Transverse colon (tissue), 4 donors: ENCODE results near the gene PIK3CD. TPM values are rescaled to one million over a fixed set of nuclear protein-coding genes. Genes with fewer than 3 reads are reported as not detected.

Source experiments
- DNase-seq: peaks from one replicate; pipeline ENCODE4 v3.0.0-alpha.2; 2019
- H3K27ac ChIP-seq, 4 donors: fragments of 200-600 bp; sonication (generic); 2 replicates each; pipeline ENCODE4 v1.5.1; 2016 to 2018; ENCODE audit warnings: inconsistent platforms in 4 of 4
- H3K27me3 ChIP-seq: fragments of 200-600 bp; sonication (generic); 2 replicates; pipeline ENCODE4 v1.5.1; 2017; ENCODE audit warnings: inconsistent platforms
- H3K36me3 ChIP-seq, 4 donors: fragments of 200-600 bp; sonication (generic); 2 replicates each; pipeline ENCODE4 v1.5.1; 2017 to 2019; ENCODE audit warnings: inconsistent platforms in 4 of 4
- H3K4me1 ChIP-seq, 4 donors: fragments of 200-600 bp; sonication (generic); 2 replicates each; pipeline ENCODE4 v1.5.1; 2017 to 2020; ENCODE audit warnings: inconsistent platforms in 4 of 4
- H3K4me3 ChIP-seq, 4 donors: fragments of 200-600 bp; sonication (generic); 1 replicate in 1 of 4; 2 replicates in 3 of 4; pipeline versions ENCODE4 v1.5.1 to v1.6.1; 2017 to 2019; ENCODE audit warnings: inconsistent platforms in 4 of 4
- H3K9me3 ChIP-seq, 2 donors: fragments of 200-600 bp; sonication (generic); 2 replicates each; pipeline ENCODE4 v1.5.1; 2017 to 2019; ENCODE audit warnings: inconsistent platforms in 2 of 2
- EP300 ChIP-seq: sonication (generic); formaldehyde crosslinking; IDR thresholded peaks from one replicate; pipeline ENCODE4 v1.6.1; 2017; ENCODE audit warnings: antibody characterized with exemption, low read depth
- POLR2A ChIP-seq: fragments of 450-650 bp; IDR thresholded peaks from one replicate; pipeline ENCODE4 v1.6.1; 2016; ENCODE audit warnings: antibody characterized with exemption, mild to moderate bottlenecking, moderate library complexity
- POLR2AphosphoS5 ChIP-seq, 3 donors: sonication (generic); formaldehyde crosslinking; IDR thresholded peaks; one replicate each; pipeline ENCODE4 v1.6.1; 2016; ENCODE audit warnings: antibody characterized with exemption in 3 of 3
- WGBS, 2 donors: methylation state at CpG; one replicate each; pipeline ENCODE4 v1.1.5; 2018; ENCODE audit warnings: low coverage in 1 of 2; 5-methylcytosine and 5-hydroxymethylcytosine counted together
- in situ Hi-C, 4 donors: fragments of 200-750 bp; cut with MboI; loops; one replicate each; pipeline versions ENCODE4 v1.15.0 to v1.15.1; 2017; ENCODE audit warnings: low sequenced_read_pairs in 3 of 4, low pct_ligation_motif_present in 1 of 4, low pct_unique_long_range_greater_than_20kb in 1 of 4
- intact Hi-C: fragments of 100-400 bp; cut with DNase I; formaldehyde crosslinking; loops from one replicate; pipeline ENCODE4 v1.15.1; 2023; ENCODE audit warnings: low total_unique reads
- total RNA-seq, 4 donors: library from RNA; depleted of rRNA; stranded (reverse); fragments of >200 nt; gene quantifications; one replicate each; pipeline ENCODE4 v1.1.0, GENCODE V29; 2016
- TF ChIP-seq, protein P1 (sequence below), 5 experiments: fragments of 200-600 bp in 3 of 5; fragments of 450-650 bp in 2 of 5; sonication (generic) in 3 of 5; IDR thresholded peaks; 1 replicate in 2 of 5; 2 replicates in 3 of 5; pipeline ENCODE4 v1.5.1; 2016 to 2017; ENCODE audit warnings: antibody characterized with exemption in 5 of 5, inconsistent platforms in 3 of 5, mild to moderate bottlenecking in 2 of 5, moderate library complexity in 1 of 5

Gene PIK3CD
- total RNA-seq, 4 donors from 2014 or later: 0.20 to 6.7 (median 4.1) TPM

DNA sequence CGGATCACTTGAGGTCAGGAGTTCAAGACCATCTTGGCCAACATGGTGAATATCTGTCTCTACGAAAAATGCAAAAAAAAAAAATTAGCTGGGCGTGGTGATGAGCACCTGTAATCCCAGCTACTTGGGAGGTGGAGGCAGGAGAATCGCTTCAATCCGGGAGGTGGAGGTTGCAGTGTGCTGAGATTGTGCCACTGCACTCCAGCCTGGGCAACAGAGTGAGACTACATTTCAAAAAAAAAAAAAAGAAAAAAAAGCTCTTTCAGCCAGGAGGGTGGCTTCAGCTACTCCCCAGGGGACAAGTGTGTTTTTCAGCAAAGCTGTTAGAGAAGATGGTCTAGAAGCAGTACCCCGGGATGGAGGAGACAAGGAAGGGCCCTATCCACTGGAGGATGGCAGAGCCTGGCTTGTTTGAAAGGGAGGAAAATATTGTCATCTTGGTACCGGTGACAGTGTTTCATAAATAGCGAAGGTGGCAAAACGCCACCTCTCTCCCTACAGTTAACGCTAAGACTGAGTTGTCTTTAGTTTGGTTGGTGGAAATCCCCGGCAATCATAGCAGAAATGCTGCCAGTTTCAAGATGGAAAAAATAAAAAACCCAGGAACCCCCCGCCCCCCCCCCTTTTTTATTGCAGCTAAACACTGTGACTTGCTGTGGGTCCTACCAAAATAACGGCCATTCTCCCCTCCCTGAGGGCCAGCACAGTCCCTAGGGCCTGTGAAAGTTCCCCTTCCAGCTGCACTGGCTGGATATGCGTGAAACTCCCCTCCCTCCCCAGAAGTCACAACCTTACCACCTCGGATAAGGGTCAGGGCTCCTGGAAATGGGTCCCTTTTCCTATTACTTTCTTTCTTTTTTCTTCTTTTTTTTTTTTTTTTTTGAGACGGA lies 3.5 kb downstream of the PIK3CD start:
- WGBS, 2 donors: 48 to 53% methylated on average over 9 to 16 of the region's 16 CpGs
- H3K27me3 ChIP-seq: peaks cover 50% of the 10 kb centered on the region
- intact Hi-C loops: no loop called here
- peak overlapping the region; percentile 17 to 77 (median 52) for H3K27ac ChIP-seq
- H3K9me3 ChIP-seq: no peaks in the 10 kb centered on the region
- peak overlapping the region in 1 of 4 donors; percentile 55 for H3K4me3 ChIP-seq
- in situ Hi-C loops: no loop called here
- DNase-seq: no peak
- no peaks in the 10 kb centered on the region for H3K36me3 ChIP-seq
- TF ChIP-seq POLR2A (no peak), POLR2AphosphoS5 (IDR thresholded peaks at IDR 0.05) (no peak), EP300 (no peak)
- TF ChIP-seq, protein P1, sequence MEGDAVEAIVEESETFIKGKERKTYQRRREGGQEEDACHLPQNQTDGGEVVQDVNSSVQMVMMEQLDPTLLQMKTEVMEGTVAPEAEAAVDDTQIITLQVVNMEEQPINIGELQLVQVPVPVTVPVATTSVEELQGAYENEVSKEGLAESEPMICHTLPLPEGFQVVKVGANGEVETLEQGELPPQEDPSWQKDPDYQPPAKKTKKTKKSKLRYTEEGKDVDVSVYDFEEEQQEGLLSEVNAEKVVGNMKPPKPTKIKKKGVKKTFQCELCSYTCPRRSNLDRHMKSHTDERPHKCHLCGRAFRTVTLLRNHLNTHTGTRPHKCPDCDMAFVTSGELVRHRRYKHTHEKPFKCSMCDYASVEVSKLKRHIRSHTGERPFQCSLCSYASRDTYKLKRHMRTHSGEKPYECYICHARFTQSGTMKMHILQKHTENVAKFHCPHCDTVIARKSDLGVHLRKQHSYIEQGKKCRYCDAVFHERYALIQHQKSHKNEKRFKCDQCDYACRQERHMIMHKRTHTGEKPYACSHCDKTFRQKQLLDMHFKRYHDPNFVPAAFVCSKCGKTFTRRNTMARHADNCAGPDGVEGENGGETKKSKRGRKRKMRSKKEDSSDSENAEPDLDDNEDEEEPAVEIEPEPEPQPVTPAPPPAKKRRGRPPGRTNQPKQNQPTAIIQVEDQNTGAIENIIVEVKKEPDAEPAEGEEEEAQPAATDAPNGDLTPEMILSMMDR (IDR thresholded peaks at IDR 0.05): no peak
- peaks cover 0 to 22% (median 15%) of the 10 kb centered on the region in 4 donors for H3K4me1 ChIP-seq

DNA sequence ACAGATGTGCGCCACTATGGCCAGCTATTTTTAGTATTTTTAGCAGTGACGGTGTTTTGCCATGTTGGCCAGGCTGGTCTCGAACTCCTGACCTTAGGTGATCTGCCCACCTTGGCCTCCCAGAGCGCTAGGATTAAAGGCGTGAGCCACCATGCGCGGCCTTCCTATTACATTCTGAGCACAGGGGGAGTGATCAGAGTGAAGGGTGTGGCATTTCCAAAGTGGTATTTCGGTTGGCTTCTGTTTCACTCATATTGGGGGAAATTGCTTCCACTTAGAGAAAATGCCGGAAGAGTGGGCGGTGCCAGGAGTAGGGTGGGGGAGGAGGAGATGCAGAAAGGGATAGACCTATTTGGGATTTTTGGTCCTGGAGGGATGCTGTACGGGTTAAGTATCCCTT lies 4.3 kb downstream of the PIK3CD start:
- no peak for DNase-seq
- no peaks in the 10 kb centered on the region for H3K36me3 ChIP-seq
- intact Hi-C loops (no loop called here), in situ Hi-C loops (no loop called here)
- H3K4me3 ChIP-seq: no peak overlapping the region
- peaks cover 0 to 20% (median 15%) of the 10 kb centered on the region in 4 donors for H3K4me1 ChIP-seq
- peaks cover 43% of the 10 kb centered on the region for H3K27me3 ChIP-seq
- 69 to 76% methylated on average over 3 to 11 of the region's 11 CpGs for WGBS, 2 donors
- TF ChIP-seq, protein P1 (IDR thresholded peaks at IDR 0.05): no peak
- no peak for TF ChIP-seq POLR2A
- no peak for TF ChIP-seq POLR2AphosphoS5 (IDR thresholded peaks at IDR 0.05)
- no peak for TF ChIP-seq EP300
- no peak overlapping the region for H3K27ac ChIP-seq
- H3K9me3 ChIP-seq: no peaks in the 10 kb centered on the region

DNA sequence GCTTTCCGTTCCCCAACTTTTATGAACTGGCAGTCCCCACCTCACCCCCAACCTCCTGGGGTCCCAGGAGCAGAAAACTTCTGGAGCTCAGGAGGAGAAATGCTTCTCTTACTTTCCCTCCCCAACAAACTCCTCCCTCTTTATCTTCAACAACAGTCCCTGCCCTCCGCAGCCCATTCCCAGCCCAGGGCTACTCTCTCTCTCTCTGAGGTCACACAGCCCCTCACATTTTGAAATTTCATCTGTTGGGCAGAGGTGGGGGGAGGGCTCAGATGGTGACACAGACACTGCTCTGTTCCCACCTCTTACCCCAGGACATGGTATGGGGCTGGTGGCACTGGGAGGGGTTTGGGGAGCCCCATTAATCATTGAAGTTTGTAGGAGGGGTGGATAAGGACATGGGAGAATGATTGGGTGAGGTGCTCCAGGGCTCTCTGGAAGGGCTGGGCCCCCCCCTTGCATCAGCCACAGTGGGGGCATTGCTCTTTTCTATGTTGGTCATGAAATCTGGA lies 6.0 kb downstream of the PIK3CD start:
- Histone ChIP-seq H3K4me1 (peaks cover 0 to 3% (median 0%) of the 10 kb centered on the region in 4 donors), H3K36me3 (no peaks in the 10 kb centered on the region), H3K9me3 (no peaks in the 10 kb centered on the region), H3K27me3 (peaks cover 25% of the 10 kb centered on the region), H3K4me3 (no peak overlapping the region), H3K27ac (no peak overlapping the region)
- intact Hi-C loops (no loop called here), in situ Hi-C loops (no loop called here)
- no peak for DNase-seq
- 82% methylated on average over 2 of the region's 2 CpGs; no CpG with 5 or more reads in 1 of the 2 donors for WGBS, 2 donors
- TF ChIP-seq POLR2A: no peak
- no peak for TF ChIP-seq EP300
- no peak for TF ChIP-seq POLR2AphosphoS5 (IDR thresholded peaks at IDR 0.05)
- TF ChIP-seq, protein P1 (IDR thresholded peaks at IDR 0.05): no peak

DNA sequence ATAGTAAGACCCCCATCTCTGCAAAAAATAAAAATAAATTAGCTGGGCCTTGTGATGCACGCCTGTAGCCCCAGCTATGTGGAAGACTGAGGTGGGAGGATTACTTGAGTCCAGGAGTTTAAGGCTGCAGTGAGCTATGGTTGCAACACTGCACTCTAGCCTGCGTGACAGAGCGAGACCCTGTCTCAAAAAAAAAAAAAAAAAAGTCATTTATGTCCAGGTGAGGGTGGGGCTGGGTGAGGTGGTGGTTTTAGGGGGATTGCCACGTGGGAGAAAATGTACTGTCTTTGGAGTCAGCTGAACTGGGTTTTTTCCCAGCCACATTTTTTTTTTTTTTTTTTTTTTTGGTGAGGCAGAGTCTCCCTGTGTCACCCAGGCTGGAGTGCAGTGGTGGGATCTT lies 6.7 kb downstream of the PIK3CD start:
- no peaks in the 10 kb centered on the region for H3K36me3 ChIP-seq
- no peak overlapping the region for H3K27ac ChIP-seq
- WGBS, 2 donors: 77 to 80% methylated on average over 4 of the region's 4 CpGs
- H3K4me1 ChIP-seq: no peaks in the 10 kb centered on the region
- H3K4me3 ChIP-seq: no peak overlapping the region
- in situ Hi-C loops: no loop called here
- TF ChIP-seq, protein P1 (IDR thresholded peaks at IDR 0.05): no peak
- TF ChIP-seq POLR2A (no peak), POLR2AphosphoS5 (IDR thresholded peaks at IDR 0.05) (no peak), EP300 (no peak)
- DNase-seq: no peak
- intact Hi-C loops: no loop called here
- no peaks in the 10 kb centered on the region for H3K9me3 ChIP-seq
- H3K27me3 ChIP-seq: peaks cover 19% of the 10 kb centered on the region
